NOMO-1 treated with dmso at 0.1 percent for 144 hours (cell line): ENCODE data around the gene UBAC1.
"Not testable (repeated sequence)": the region's sequence is repeated elsewhere in the genome, so short reads cannot be mapped to it uniquely, and the experiment has no call there.

Experiments used
- DNase-seq: peaks from one replicate; lab custom pipeline; 2025; ENCODE audit not compliant: unreplicated experiment; lab: John Stamatoyannopoulos, UW

The UBAC1 gene

GRCh38 chr9:135961811-135962695, 880 bp upstream of the UBAC1 start:
- peak; percentile 55 for DNase-seq

GRCh38 chr9:135960411-135961276, 529 bp downstream of the UBAC1 start:
- DNase-seq: peak; percentile 43

GRCh38 chr9:135959814-135960213, 1.4 kb downstream of the UBAC1 start:
- no peak for DNase-seq

GRCh38 chr9:135958485-135958884, 2.7 kb downstream of the UBAC1 start:
- DNase-seq: no peak

GRCh38 chr9:135957431-135957830, 3.7 kb downstream of the UBAC1 start:
- DNase-seq: no peak

GRCh38 chr9:135956802-135957174, 4.4 kb downstream of the UBAC1 start:
- no peak for DNase-seq

- DNase-seq: no peak
Observed at GRCh38 chr9:135955934-135956801, 5.0 kb downstream of the UBAC1 start.

GRCh38 chr9:135952664-135953206, 8.4 kb downstream of the UBAC1 start:
- no peak for DNase-seq

- no peak for DNase-seq
Observed at GRCh38 chr9:135951889-135952663, 9.1 kb downstream of the UBAC1 start.

- DNase-seq: not testable (repeated sequence)
Observed at GRCh38 chr9:135951310-135951709, 9.9 kb downstream of the UBAC1 start.

- not testable (repeated sequence) for DNase-seq
Observed at GRCh38 chr9:135950841-135951240, 10.3 kb downstream of the UBAC1 start.

- DNase-seq: no peak
Observed at GRCh38 chr9:135950135-135950682, 11.0 kb downstream of the UBAC1 start.

GRCh38 chr9:135949501-135950134, 11.6 kb downstream of the UBAC1 start:
- no peak for DNase-seq

GRCh38 chr9:135948968-135949367, 12.2 kb downstream of the UBAC1 start:
- DNase-seq: no peak

GRCh38 chr9:135948446-135948845, 12.7 kb downstream of the UBAC1 start:
- DNase-seq: no peak

- DNase-seq: no peak
Observed at GRCh38 chr9:135947582-135947981, 13.6 kb downstream of the UBAC1 start.

GRCh38 chr9:135947105-135947504, 14.1 kb downstream of the UBAC1 start:
- DNase-seq: not testable (repeated sequence)

- DNase-seq: no peak
Observed at GRCh38 chr9:135946392-135946994, 14.7 kb downstream of the UBAC1 start.

GRCh38 chr9:135945969-135946368, 15.2 kb downstream of the UBAC1 start:
- no peak for DNase-seq
